PC-3 (cell line): ENCODE data around the gene UFC1.

Experiments
- CTCF ChIP-seq: fragments of 300-600 bp; sonication (generic); conservative IDR thresholded peaks from 2 replicates; pipeline ENCODE4 v1.5.1; 2017; ENCODE audit warnings: antibody characterized with exemption, low read depth, mild to moderate bottlenecking, low read length
- EZH2 ChIP-seq: fragments of 300-600 bp; sonication (generic); IDR thresholded peaks from one replicate; pipeline ENCODE4 v1.6.1; 2017; ENCODE audit warnings: antibody characterized with exemption, mild to moderate bottlenecking, low read length; ENCODE audit not compliant: unreplicated experiment
- EZH2phosphoT487 ChIP-seq: fragments of 300-600 bp; sonication (generic); IDR thresholded peaks from 2 replicates; pipeline ENCODE4 v1.6.1; 2018; ENCODE audit warnings: mild to moderate bottlenecking, antibody characterized with exemption, low read length, borderline replicate concordance

GRCh38 chr1:161207173-161207572 is 53.4 kb downstream of the UFC1 start:
- TF ChIP-seq CTCF, result no peak
- TF ChIP-seq EZH2phosphoT487, result no peak
- no peak for TF ChIP-seq EZH2
